GM19395 (cell line): ENCODE data around the gene TBX15.

ENCODE experiments used
- ATAC-seq: cut with Tn5 transposase; IDR thresholded peaks from one replicate; pipeline ENCODE4 v1.9.1; 2021; ENCODE audit warnings: mild to moderate bottlenecking, moderate library complexity; ENCODE audit not compliant: unreplicated experiment

Gene TBX15

DNA sequence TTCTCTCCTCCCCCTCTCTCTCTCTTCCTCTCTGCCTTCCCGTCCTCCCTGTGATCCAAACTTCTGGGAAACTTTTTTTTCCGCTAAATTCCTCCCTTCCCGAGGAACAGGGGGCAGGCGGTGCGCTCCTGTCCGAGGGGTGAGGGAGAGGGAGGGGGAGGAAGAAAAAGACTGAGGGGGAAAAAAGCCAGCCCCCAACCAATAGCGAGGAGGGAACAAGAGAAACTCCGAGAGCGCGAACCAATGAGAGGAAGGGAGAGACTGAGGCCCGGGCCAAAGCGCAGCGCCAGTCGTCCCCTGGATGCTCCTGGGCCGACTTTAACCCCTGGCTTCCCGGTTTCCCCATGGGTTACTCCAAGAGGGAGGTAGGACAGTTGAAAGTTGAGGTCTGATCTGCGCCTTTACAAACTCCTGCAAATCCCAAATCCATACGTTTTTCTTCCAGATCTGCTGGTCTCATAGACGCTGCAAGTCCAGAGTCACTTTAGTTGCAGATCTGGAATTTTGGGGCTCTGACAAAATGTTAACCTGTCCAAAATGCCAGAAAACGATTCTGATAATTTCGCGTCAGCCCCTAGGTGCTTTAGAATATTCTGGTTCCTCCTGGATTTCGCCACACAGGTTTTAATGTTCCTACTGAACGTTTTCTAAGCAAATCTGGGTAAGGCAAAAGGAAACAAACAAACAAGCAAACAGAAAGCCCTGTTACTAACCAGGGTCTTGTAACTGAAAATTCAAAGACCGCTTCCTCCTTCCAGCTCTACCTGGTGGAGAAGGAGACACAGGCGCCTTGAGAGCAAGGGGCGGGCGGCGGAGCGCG, at the start of gene TBX15:
TBX15 (minus strand) TSS at position 158 of the 820 bp plus-strand sequence. CDS start 548 bp downstream, outside the sequence.
- ATAC-seq: no peak

DNA sequence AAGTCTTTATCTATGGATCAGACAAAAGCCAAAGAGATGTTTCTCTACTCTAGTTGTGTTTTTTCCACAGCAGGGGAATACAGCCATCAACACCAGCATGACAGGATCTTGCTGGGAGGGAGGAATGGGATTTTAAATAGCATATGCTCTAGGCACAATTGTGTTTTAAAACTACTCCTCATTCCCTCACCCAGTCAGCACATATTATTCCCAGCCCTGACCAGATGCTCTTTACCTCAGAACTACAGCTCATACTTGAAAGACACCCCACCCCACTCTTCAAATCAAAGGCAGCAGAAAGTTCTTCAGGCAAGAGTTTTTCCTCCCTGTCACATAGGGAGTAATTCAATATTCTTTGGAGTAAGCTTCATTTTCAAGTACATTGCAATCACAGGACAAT, 46.2 kb upstream of the TBX15 start:
- ATAC-seq: no peak

DNA sequence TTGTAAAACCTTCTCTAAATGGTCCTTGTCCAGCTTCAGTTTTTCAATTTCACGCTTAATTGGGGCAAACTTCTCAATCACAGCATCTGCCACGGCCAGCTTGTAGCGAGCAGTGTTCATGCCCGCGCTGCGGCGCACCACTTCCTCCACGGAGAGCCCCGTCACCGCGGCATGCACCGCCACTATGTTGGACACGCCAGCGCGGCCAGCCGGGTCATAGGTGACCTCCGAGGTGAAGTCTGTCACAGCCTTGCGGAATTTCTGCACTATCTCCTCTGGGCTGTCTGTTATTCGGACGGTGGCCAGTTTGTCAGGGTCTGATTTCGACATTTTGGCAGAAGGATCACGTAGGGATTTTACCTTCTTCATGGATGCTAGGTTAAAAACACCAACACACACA, 44.8 kb upstream of the TBX15 start:
- ATAC-seq: no peak

DNA sequence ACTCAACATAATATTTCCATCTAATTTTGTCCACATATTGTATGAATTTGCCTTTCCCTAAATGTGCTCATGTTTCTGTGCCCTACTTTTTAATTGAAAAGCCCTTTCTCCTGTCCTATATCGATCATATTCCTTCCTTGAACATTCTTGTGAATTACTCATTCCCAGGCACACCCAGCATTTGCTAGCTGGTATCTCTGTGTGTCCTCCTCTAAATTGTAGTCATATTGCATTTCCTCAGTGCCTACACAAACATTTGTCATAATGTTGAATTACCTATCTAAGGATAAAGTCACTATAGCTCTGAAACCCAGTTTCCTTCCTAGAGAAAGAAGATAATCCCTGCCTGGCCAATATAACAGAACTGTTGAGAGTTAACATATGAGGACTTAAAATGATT, 39.6 kb upstream of the TBX15 start:
- no peak for ATAC-seq

DNA sequence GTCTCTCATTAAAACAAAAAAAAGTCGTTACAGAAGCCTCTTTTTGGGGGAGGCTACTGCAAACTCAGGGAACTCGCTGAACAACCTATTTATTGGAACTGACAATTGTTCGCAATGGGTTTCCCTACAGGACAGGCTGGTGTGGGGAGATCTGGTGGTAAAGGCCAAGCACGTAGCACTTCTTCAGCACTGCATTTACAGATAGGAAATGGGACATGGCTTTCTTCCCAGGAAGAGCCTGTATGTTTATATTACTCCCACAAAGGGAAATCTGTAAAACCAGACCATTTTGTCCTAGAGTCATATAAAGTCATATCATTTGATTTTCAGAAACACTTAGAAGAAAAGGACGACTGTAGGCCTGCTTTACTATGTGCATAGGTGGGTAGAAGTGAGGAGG, 38.8 kb upstream of the TBX15 start:
- ATAC-seq: no peak

DNA sequence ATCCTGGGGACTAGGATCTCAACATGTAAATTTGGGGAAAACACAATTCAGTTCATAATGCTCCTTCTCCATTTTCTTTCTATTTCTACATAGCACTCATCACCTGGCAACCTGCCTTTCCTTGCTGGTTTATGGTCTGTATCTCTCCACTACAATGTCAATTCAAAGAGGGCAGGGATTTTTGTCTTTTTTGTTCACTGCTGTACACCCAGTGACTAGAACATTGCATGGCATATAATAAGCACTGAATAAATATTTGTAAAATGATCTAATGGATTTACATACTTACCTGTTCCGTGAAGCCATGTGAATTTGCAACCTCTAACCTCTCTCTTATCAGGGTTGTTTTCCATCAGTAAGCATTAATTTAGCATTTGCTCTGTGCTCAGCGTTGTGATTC, 27.4 kb upstream of the TBX15 start:
- no peak for ATAC-seq

DNA sequence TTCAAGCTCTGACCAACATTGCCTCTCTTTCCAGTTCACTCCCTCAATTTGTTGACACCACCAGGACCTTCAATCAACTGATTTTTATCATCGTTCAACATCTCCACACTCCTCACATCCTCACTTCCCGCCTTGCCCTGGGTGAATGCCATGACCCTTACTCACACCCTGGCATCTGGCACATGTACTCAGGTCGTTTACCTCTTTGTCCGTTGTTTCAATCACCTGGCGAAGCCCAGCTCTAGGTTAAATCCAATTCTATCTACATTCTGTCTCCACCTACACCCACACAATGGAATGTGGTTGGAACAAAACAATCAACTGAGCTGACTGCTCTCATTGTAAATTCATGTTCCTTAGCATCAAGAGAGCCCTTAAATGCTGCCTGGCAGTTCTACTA, 24.2 kb upstream of the TBX15 start:
- ATAC-seq: no peak

DNA sequence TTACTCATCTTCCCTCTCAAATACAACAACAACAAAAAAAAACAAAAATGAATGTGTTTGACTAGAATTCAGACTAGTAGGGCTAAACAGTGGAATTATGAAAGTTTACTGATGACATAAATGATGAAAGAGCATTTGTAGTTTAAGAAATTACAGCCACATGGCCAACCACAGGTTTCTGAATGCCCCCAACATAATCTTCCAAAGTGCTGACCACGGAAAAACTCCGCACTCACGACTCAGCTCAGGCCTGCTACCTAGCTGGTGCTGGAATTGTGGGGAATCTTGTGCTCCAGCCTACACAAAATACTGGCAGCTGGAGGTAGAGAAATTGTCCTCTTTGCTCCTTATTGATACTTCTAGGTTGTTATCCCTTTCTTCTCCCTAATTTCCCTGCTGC, 23.6 kb upstream of the TBX15 start:
- no peak for ATAC-seq

DNA sequence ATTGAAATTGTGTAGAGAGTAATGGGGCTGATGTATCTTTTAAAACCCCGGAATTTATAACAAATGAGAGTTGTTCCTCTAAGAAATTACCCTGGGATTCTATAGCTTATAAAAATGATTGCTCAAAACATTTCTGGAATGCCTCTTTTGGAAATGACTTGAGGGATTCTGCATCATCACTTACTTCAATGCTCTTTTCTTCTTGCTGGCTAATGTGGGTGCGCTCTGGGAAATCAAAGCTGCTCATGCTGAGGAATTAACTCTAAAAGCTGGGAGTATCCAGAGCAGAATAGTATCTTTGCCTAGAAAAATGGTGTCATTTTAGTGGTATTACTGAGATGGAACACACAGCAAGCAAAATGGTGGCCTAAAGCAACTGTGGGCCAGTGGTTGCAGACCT, 23.0 kb upstream of the TBX15 start:
- no peak for ATAC-seq

DNA sequence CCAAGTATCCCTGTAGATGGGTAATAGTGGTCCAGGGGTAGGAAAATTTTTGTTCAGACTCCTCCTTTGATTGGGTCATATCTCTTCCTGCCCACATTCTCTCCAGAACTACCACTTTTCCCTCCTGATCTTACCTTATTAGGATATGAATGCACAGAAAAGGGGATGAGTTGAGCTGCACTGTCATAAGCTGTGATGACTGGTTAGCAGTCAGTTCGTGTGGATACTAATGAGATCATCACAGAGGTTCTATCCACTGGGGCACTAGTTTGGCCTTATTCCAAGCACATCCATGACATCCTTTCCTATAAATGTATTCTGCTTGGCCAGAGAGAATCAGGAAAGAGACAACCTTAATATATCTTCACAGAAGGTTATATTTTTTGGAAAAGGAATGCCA, 22.1 kb upstream of the TBX15 start:
- ATAC-seq: no peak

DNA sequence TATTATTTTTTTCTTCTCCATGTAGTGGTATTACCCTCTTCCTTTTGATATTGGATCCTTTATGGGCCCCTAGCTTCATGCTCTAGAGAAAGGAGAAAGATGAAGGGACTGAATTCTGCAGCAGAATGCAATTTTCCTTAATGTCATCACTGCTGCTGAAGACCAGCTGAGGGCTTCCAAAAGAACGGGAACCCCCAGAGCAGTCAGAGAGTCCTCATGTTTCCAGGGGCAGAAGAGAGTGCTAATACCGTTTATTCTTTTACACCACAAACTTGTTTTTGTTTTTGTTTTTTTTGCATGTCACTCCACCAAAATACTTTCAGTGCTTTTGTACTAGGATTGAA, 21.1 kb upstream of the TBX15 start:
- no peak for ATAC-seq

DNA sequence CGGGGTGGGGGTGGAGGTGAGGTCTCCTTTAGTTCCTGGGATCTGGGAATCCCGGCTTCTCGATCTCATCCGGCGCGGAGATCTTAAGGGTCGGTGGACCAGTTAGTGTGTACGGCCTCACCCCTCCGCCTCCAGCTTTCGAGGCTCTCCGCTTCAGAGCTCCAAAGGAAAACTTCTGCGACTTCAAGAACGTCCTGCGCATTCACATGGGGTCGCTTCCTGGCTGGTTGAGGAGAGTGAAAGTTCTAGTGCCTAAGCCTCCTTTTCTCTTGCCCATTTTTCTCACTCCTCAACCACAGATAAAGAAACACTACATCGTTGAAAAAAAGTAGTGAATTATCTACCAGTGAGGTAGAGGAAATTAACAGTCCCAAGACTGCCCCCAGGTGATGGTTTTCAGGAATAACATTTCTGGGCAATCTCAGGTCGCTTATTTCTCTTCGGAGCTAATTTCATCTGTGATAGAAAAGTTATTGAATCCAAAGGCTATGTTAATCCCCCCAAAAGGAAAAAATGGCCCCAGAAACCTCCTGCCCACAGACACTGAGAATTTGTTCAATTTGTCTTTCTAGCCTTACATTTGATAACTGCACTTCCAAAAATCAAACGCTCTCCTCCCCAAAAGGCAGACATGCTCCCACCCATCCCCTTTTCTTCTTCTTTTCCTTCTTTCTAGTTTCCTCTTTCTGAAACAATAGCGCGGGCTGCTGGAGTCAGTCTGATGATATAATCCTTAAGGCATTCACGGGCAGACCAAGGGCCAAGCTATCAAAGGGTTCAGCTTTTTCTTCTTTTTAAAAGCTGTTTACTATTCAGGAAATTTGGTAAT, 20.6 kb upstream of the TBX15 start:
- ATAC-seq: peak; percentile 77

DNA sequence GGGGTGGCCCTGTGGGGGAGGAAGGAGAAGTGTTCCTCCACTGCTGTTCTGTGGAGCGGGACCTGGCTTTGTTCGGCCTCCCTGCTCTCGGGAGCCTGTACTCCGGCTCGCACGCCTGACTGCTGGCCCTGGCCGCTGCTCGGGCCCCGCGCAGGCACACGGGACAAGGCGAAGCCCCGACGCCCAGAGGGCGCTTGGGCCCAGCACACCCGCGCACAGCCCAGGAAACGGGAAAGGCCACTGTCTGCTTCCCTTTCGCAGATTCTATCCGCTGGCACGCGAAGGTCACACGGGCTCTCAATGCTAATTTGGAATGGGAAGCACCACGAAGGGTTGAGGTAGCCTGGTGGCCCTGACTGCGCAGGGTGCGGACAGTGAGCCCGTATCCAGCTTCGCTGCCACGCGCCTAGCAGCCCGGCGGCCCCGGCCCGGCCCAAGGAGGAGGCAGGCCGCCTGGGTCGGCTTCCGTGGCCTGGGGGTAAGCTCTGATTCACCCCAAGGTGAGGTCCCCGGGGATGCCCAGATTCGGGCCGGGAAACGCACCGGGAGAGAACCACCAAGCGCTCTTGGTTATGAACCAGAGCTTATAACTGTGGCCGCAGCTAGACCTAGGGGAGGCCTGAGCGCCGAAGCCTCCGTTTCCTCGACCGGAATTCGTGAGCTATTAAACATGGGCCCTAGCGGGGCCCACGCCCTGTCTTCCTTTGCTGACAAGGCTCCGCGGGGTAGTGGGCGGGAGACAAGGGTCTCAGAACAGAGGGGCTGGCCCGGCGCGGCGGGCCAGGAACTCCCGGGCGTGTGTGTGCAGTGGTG, 19.7 kb upstream of the TBX15 start:
- peak; percentile 32 for ATAC-seq

DNA sequence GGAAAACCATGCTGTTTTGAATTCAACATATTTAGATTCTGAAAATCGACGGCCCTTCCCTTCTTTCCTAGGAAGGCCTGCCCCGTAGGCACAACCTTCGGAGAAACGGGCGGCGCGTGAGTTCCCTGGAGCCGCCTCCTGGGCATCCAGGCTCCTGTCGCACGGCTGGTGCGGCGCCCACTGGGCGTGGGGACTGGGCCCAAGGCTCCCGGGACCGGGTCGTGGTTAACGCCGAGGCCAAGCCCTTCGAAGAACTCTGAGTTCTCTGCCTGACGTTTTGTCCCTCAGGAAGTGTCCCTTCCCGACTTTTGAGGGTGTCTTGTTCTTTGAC, 19.2 kb upstream of the TBX15 start:
- no peak for ATAC-seq

DNA sequence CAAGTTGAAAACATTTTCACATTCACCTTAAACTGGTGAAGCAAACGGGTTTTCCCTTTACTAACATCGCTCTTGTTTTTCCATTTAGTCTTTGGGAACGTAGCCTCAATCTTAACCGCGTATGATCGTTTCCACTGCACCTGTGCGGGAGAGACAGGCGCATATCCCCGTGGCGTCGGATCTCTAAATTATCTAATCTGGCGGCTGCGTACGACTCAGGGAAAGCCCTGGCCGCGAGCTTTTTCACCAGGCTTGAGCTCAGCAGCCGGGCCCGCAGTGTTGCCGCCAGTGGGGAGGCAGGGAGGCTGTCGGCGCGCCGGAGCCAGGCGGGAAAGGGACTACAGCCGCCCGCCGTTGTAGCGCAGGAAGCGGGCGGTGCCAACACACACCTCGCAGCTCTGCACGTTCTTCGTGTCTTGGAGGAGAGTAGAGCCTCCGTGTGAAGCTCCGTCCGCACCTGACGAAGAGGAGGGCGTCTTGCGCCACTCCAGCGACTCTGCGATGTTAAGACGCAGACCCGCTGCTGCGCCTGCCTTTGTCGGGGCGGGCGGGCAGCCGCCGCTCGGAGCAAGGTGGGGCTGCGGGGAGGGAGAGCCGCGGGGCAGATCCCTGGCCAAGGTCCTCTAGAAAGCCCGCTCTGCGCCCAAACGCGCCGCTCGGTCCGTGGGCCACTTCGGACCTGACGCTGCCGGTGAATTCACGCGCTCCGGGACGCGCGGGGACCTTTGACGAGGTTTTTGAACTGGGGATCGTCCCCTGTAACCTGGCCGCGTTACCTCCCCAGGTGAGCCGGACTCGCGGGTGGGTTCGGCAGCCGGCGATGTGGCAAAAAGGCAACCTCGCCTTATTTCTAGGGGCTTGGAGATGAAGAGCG, 18.5 kb upstream of the TBX15 start:
- no peak for ATAC-seq

DNA sequence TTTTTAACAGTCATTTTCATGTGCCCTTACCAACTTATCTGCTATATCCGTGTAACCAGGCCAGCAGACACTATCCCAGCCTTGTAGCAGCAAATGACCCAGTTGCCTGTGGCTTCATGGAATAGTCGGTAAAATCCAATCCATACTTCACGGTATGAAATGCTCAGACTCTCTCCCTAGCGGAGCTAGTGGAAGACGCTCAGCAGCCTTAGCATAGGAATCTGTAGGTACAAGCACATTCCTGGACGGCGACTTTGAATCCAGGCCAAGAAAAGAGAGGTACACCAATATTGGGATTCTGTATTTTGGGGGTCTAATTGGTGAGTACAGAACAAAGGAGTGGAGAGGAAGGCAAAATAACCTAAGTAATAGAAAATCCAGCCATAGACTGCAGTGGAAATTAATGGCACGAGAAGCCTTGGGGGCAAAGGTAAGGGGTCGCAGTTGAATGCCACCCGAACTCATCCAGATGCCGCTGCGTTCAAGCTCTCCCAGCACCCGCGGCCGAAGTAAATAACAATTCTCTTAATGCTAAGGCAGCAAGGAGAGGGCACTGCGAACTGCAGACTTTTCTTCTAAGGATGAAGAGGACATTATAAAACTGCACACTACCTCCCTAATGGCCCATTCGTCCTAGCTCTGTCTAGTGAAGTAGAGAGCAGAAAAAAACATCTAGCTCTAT, 17.7 kb upstream of the TBX15 start:
- ATAC-seq: no peak

DNA sequence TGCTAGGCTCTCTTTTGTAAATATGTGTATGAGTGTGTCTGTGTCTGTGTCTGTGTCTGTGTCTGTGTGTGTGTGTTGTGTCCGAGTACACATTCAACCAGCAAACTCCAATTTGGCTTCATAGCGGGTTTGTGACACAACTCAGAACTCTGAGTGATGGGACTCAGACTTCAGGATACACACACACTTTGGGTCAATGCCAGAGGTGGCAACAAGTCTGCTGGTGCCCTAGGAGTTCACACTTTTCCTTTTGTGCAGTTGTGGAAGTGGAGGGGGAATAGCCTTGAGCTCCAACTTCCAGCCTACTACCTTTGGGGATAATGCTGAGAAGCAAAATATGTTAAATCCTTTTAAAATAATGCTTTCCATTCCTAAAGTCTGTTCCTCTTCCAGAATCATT, 16.6 kb upstream of the TBX15 start:
- ATAC-seq: no peak

DNA sequence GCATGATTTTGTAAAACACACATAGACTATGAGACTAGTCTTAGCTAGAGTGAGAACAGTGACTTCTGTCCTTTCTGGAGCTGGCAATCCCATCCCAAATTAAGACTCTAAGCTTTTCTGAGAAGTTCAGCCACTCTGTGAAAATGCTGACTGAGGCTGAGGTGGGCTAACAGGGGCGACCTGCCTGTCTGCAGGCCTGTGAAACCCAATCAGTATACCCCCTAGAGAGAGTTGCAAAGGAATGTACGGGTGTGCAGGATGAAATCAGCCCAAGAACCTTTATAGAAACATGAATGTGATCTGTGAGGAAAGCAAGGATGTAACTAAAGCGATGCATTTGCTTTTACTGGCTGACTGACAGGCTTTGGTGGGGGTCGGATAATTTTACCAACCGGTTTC, 16.0 kb upstream of the TBX15 start:
- no peak for ATAC-seq

DNA sequence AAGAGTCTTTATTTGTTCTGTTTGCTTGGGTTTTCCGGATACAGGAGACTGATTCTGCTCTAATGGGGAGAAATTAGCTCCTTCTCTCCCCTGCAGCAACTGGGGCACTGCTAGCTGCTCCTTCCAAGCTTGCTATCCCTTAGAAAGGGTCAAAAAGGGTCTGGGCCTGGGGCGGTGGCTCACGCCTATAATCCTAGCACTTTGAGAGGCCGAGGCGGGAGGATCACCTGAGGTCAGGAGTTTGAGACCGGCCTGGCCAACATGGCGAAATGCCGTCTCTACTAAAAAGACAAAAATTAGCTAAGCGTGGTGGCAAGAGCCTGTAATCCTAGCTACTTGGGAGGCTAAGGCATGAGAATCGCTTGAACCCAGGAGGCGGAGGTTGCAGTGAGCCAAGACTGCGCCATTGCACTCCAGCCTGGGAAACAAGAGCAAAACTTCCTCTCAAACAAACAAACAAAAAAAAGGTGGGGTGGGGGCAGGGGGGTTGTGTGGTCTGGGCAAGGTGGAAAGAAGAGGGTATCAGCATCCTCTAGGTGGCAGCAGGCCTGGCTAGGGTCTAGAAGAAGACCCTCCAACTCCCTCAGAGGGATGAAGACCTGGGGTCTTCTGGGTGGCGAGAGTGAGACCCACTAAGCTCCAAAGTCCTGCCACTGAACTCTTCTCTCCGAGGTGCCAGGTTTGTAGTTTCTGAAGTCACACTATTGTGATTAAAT, 15.4 kb upstream of the TBX15 start:
- no peak for ATAC-seq
